ENCODE data around the gene MAD1L1.
A peak's percentile ranks its signal among the peaks of the same experiment; 100 is the strongest.

Gene MAD1L1

DNA sequence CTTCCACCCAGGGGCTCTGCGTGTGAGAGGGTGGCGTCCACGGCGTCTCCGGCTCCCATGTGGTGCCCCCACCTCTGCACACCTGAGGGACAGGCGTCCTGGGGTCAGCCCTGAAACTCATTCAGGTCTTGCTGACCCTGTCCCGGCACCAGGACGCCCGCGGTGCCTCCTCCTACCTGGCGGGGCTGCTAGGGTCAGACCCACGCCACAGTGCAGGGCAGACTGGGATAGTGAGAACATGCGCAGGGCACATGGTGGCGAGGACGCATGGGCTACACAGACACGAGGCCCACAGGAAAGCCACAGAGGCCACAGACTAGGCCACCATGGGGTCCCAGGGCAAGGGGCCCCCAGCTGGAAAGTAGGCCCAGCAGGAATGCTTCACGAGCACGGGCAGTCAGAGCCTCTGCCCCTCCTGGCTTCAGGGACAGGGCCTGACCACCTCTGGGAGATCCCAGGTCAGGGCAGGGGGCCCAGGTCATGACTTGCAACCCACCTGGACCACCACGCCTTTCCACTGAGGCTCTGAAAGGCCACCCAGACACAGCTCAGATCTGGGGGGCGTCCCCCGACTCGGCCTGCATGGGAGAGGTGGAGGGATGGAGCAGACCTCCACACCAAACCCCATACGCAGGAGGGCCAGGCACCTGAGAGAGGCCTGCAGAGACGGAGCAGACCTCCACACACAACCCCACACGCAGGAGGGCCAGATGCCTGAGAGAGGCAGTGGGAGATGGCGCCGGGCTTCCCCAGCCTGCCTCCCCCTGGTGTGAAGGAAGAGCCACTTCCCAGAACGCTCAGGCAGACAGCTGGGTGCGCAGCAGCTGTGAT, 374.1 kb downstream of the MAD1L1 start:
- TF ChIP-seq GATA3 (IDR thresholded peaks at IDR 0.05; ENCODE audit: low read depth, low read length) (no peak), GATA2 (IDR thresholded peaks at IDR 0.05; ENCODE audit: low read depth, low read length) (no peak)

DNA sequence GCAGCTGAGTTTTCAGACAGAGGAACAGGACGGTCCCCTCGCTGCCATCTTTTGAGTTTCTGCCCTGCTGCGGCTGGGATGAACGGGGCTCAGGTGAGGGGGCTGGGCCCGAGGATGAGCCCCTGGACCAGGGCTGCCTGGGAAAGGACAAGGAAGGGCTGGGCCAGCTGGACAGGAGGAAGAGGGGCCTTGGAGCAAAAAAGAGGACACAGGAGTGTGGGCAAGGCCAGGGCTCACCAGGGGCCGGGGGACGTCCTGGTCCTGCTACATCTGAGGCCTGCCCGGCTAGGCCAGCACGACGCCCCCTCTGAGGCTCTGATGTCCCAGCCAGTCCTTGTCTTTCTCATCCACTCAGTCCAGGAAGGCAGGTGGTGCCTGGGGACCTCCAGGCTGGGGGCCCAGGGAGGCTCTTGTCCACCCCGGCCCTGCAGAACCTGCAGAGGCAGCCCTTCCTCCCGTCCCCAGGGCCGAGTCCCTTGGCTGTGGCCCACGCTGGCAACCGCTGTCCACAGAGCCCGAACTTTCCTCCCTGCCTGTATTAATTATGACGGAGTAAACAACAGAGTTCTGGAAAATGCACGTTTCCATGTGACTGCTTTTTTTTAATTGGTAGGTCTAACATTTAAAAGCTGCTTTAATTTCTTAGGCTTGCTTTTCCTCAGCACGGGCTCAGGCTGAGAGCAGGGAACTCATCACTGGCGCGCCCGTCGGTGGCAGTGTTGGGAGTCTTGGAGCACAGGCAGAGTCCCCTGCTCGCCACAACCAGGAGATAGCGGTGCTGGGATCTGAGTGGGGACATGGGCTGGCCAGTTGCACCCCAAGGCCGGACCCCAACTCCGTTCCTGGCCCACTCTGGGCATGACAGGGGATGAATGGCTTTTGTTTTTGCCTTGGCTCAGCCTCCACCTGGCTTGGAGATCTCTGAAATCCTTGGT, 375.0 kb downstream of the MAD1L1 start:
- TF ChIP-seq GATA3 (IDR thresholded peaks at IDR 0.05; ENCODE audit: low read depth, low read length) = no peak
- TF ChIP-seq GATA2 (IDR thresholded peaks at IDR 0.05; ENCODE audit: low read depth, low read length) = no peak

DNA sequence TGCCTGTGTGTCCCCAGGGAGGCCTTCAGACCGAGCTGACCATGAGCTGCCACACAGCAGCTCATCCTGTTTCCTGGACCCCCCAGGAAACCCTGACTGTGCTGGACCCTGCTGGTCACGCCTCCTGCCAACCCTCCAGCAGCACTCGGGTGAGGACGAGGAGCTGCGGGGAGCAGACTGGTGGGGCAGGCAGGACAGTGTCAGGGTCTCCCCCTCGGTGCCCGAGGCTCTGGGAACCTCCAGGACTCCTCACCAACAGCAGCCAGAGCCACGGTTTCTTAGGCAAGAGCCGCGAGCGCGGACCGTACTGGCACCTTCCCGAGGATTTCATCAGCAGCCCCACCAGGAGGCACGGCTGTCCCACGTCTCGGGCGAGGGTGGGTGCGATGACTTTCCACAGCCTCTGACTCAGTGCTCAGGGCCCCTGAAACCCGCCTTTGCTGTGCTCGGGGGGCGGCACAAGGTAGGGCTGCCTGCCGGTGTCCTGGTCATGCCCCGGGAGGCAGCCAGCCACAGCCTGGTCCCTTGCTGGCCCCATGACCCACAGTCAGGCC, 375.8 kb downstream of the MAD1L1 start:
- TF ChIP-seq GATA3 (IDR thresholded peaks at IDR 0.05; ENCODE audit: low read depth, low read length) = no peak
- no peak for TF ChIP-seq GATA2 (IDR thresholded peaks at IDR 0.05; ENCODE audit: low read depth, low read length)

DNA sequence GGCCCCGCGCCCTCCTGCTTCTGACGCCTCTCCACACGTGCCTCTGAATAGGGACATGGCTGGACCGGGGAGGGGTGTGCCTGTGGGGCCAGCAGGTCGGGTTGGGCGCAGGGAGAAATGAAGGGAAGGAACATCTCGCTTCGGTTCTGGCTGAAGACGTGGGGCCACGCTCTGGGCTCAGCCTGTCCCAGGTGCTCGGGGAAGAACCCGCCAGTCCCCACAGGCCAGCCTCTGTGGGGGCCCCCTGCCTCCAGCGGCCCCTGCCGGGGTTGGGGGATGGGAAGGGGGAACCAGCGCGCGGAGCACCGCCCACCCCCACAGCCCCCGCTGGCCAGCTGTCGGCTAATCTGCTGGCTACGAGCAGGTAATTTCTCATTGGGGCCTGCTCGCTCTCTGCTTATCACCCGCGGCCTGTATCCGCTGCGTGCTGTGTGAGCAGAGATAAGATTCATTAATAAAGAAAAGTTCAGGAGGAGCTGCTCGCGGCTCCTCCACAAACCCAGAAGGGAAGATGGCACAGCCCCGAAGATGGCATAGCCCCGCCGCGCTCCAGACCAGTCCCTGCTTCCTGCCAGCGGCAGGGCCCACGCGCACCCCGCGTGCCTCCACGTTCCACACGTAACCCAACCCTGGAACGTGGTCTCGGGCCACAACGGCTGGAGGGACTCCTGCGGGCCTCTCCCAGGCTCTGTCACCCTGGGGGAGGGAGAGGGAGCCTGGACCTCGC, 376.4 kb downstream of the MAD1L1 start:
- no peak for TF ChIP-seq GATA3 (IDR thresholded peaks at IDR 0.05; ENCODE audit: low read depth, low read length)
- TF ChIP-seq GATA2 (IDR thresholded peaks at IDR 0.05; ENCODE audit: low read depth, low read length) = peak; percentile 92

DNA sequence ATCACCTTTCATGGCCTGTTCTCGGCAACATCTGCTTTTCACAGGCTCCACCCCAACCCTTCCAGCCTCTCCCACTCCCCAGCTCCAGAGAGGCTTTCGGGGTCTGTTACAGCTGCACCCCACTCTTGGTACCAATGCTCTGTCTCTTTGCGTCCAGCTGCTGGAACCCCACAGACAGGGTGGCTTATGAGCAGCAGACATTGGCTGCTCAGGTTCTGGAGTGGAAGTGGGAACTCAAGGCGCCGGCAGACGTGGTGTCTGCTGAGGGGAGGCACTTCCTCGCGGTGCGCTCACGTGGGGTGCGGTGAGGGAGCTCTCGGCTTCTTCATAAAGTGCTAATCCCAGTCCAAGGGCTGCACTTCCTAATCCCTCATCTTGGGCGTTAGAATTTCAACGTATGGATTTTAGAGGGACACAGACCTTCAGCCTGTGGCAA, 377.0 kb downstream of the MAD1L1 start:
- TF ChIP-seq GATA2 (IDR thresholded peaks at IDR 0.05; ENCODE audit: low read depth, low read length) (no peak), GATA3 (IDR thresholded peaks at IDR 0.05; ENCODE audit: low read depth, low read length) (no peak)

DNA sequence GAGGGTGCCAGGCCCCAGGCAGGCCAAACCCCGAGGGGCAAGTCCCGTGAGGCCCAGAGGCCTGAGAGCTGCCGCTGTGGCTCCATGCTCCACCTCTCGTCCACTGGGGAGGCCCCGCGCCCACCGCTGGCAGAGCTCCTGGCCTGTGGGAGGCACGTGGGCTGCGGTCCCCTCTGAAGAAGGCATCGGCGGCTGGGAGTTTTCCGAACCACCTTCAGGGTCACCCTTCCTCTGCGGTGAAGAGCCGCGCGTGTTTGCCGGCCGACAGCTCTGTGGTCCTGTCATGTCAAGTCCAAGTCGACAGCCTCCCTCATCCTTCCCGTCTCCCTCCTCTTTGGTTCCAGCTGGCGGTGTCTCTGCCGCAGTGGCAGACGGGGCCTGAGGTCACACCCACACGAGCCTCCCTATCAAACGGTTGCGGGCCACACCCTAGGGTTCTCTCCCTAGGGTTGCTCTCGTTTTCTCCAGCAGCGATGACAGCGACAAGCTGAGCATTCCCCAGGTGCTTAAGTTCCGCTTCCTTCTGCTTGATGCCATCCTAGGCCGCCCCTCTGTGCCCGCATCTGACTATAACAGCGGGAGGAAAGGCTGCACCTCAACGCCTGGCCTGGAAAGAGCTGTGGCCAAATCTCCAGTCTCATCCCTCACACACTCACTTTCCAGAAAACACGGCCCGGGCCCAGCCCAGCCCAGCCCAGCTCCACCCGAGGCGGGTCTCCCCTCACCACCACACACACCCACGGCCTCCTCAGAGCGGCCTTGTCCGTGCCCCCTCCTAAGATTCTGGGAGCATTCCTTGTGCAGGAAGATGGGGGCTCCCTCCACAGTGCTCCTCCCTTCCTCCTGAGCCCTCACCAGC, 377.6 kb downstream of the MAD1L1 start:
- TF ChIP-seq GATA3 (IDR thresholded peaks at IDR 0.05; ENCODE audit: low read depth, low read length) = no peak
- no peak for TF ChIP-seq GATA2 (IDR thresholded peaks at IDR 0.05; ENCODE audit: low read depth, low read length)

DNA sequence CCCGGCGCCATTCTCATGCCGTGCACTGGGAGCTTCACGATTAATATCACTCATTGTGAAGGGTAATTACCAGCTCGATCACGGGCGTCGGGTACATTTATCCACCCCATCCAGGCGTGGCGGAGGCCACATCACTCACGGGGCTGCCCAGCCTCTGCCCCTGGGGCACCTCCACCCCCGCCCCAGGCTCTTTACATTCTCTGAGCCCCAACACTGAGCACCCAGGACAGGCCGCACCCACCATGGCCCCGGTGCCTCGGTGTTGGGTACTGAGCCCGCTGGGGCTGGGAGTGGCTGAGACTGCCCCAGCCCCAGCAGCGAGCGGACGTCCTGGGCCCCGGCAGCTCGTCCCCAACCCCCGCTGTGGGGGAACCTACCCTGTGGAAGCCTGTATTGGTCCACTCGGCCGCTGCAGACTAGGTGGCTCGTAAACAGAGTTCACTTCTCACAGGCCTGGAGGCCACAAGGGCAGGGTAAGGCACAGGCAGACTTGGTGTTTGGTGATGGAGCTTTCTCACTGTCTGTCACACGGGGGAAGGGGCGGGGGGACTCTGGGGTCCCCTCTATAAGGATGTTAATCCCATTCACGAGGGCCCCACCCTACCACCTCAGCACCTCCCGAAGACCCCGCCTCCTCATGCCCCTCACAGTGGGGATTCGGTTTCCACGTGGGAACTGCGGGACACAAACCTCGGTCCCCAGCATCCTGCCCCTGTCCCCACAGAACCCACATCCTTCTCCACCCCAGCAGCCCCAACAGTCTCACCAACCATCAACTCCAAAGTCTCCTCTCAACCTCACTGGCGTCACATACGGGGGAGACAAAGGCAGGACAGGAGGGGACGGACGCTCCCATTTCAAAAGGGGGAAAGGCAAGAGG, 378.5 kb downstream of the MAD1L1 start:
- TF ChIP-seq GATA3 (IDR thresholded peaks at IDR 0.05; ENCODE audit: low read depth, low read length) = no peak
- TF ChIP-seq GATA2 (IDR thresholded peaks at IDR 0.05; ENCODE audit: low read depth, low read length) = no peak

DNA sequence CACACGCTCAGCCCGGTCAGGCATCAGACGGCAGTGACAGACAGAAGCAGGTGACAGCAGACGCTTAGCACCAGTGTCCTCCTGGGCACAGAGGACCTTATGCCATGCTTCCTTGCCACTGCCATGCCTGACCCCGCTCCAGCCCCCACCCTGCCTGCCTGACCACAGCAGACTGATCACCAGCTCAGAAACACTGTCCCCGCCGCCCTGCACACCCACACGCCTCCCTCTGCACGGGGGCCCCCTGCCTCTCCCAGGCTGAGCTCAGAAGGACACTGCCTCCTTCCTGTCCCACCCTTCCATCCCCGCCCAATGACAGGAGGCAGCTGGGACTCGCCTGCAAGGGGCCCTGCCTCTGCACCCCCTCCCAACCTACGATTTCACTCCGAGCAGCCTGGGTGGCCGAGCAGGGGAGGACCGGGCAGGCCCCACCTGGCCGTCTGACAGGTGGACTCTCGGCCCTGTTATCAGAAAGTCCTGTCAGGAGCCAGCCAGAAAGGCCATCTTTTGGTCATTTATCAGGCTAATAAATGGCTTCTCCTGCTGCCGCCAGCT, 379.2 kb downstream of the MAD1L1 start:
- TF ChIP-seq GATA2 (IDR thresholded peaks at IDR 0.05; ENCODE audit: low read depth, low read length) (no peak), GATA3 (IDR thresholded peaks at IDR 0.05; ENCODE audit: low read depth, low read length) (no peak)

DNA sequence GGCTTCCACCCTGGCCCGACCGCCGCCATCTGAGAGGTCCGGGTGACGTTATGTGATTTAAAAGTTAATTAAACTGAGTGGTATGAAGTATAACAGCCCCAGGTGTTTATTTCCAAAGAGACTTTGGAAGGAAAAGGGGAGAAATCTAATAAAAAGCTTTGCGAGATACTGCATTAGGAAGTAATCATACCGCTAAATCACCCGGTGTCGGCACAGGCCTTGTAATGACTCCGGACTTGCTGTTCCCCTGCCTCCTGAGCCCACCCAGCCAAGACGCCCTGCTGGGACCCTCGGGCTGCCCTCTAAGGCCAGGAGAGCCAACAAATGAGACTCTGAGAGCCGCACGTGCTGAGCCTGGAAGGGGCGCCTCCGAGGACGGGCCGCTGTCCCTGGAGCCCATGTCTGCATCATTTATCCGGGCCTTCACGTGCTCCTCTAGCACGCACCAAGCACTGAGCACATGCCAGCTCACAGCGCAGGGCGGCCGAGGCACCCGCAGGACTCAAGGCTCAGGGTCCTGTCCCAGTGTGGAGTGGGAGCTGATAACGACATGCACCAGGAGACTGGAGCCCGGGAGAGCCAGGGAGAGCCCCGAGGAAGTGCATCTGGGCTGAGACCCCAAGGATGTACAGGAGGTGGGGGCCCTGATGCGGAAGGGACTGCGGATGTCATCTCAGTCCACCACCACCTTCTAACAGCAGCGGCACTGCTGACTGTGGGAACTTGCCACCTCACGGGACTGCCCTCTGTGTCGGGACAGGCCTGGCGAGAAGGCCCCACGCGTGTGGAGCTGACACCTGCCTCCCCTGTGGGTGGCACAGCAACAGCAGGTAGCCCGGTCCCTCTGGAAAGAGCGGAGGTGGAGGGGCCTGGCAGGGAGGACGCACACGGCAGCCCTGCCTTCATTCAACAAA, 380.0 kb downstream of the MAD1L1 start:
- TF ChIP-seq GATA3 (IDR thresholded peaks at IDR 0.05; ENCODE audit: low read depth, low read length) = no peak
- TF ChIP-seq GATA2 (IDR thresholded peaks at IDR 0.05; ENCODE audit: low read depth, low read length) = no peak

DNA sequence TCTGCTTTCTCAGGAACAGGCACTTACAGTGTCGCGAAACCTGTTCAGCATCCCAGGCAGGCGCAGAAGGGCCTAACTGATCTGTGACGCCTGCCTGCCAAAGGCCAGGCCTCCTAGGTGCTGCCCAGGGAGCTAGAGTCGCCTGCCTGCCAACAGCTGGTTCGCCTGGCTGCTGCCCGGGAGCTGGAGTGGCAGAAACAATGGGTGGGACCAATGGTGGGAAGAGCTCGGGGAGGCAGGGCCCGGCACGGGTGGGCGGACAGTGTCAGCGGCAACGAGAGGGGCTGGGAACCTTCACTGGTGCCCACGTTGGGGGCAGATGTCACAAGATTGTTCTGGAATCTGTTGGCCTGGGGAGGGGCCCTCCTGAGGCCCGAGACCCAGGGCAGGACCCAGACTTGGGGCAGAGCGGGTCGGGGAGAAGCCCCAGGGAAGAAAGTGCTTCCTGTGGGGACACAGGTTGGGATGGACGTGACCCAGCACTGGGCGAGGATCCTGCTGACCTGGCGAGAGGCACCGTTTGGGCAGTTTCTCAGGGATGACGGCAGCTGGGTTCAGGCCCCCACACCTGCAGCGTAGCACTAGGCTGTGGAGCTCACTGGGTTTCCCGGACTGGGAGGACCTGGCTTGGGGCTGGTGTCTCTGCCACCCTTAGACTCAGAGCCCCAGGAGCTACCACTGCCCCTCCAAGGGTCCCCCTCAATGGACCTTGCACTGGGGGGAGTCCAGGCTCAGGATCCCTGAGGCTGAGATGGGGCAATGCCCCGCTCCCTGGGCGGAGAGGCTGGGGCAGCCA, 380.8 kb downstream of the MAD1L1 start:
- TF ChIP-seq GATA2 (IDR thresholded peaks at IDR 0.05; ENCODE audit: low read depth, low read length) = no peak
- TF ChIP-seq GATA3 (IDR thresholded peaks at IDR 0.05; ENCODE audit: low read depth, low read length) = no peak
